Measurements from ENCODE around the gene TRMT11.

DNA sequence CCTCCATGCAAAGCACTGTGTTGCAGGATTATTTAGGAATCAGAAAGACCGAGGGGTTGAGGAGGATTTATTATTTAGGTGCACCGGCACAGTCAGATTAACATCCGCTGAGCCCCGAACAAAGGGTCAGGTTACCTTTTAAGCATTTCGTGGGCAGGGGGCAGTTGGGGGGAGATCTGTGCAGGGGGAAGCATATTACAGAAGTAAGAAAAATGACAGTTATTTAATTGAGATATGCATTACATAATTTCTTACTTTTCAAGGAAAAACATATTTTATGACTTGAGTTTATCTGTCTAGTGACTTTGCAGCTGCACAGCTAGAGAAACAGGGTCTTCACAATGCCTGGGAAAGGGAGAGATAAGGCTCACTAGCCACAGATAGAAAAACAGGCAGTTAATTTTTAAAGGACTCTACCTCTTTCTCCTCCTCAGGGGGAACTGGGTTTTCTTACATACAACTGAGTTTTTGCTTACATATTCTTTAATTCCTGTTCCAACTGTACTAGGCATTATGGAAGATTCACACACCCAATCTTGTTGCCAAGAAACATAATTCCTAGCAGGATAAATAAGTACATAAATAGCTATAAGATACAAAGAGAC, 31.5 kb upstream of the TRMT11 start:
- TF ChIP-seq EP300 (IDR thresholded peaks at IDR 0.05; ENCODE audit: borderline replicate concordance) (no peak), TAF1 (IDR thresholded peaks at IDR 0.05; ENCODE audit: low read depth) (no peak), ZBTB7A (IDR thresholded peaks at IDR 0.05; ENCODE audit: low read depth) (no peak), RAD21 (IDR thresholded peaks at IDR 0.05; ENCODE audit: low read depth) (no peak), CEBPB (IDR thresholded peaks at IDR 0.05) (no peak), YY1 (IDR thresholded peaks at IDR 0.05; ENCODE audit: low read depth) (no peak)
- TF ChIP-seq, protein P1, sequence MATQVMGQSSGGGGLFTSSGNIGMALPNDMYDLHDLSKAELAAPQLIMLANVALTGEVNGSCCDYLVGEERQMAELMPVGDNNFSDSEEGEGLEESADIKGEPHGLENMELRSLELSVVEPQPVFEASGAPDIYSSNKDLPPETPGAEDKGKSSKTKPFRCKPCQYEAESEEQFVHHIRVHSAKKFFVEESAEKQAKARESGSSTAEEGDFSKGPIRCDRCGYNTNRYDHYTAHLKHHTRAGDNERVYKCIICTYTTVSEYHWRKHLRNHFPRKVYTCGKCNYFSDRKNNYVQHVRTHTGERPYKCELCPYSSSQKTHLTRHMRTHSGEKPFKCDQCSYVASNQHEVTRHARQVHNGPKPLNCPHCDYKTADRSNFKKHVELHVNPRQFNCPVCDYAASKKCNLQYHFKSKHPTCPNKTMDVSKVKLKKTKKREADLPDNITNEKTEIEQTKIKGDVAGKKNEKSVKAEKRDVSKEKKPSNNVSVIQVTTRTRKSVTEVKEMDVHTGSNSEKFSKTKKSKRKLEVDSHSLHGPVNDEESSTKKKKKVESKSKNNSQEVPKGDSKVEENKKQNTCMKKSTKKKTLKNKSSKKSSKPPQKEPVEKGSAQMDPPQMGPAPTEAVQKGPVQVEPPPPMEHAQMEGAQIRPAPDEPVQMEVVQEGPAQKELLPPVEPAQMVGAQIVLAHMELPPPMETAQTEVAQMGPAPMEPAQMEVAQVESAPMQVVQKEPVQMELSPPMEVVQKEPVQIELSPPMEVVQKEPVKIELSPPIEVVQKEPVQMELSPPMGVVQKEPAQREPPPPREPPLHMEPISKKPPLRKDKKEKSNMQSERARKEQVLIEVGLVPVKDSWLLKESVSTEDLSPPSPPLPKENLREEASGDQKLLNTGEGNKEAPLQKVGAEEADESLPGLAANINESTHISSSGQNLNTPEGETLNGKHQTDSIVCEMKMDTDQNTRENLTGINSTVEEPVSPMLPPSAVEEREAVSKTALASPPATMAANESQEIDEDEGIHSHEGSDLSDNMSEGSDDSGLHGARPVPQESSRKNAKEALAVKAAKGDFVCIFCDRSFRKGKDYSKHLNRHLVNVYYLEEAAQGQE (IDR thresholded peaks at IDR 0.05; ENCODE audit: low read depth) = no peak

Data from Ishikawa (cell line).